GM18951 (cell line): Measurements from ENCODE around the gene DCTN5.

Experiments used
- POLR2A ChIP-seq: IDR thresholded peaks from 4 replicates; pipeline ENCODE4 v1.6.1; 2011; ENCODE audit warnings: mild to moderate bottlenecking; ENCODE audit not compliant: insufficient read length, insufficient read depth; ENCODE audit errors: extremely low read depth
- in situ Hi-C: fragments of 300-500 bp; cut with MboI; formaldehyde crosslinking; loops from one replicate; pipeline ENCODE4 v1.12.0; 2022; ENCODE audit warnings: low sequenced_read_pairs, mixed read lengths, inconsistent platforms; ENCODE audit not compliant: unreplicated experiment

Gene DCTN5

GRCh38 chr16:23694265-23694643 is 53.0 kb downstream of the DCTN5 start:
- in situ Hi-C loops, result no loop called here
- no peak for TF ChIP-seq POLR2A

- in situ Hi-C loops, result no loop called here
- TF ChIP-seq POLR2A, result no peak
Measured at GRCh38 chr16:23694644-23695373, 53.5 kb downstream of the DCTN5 start.

GRCh38 chr16:23695756-23696155 is 54.5 kb downstream of the DCTN5 start:
- no peak for TF ChIP-seq POLR2A
- in situ Hi-C loops, result no loop called here

- in situ Hi-C loops, result no loop called here
- TF ChIP-seq POLR2A, result no peak
Measured at GRCh38 chr16:23699100-23699499, 57.8 kb downstream of the DCTN5 start.

GRCh38 chr16:23700093-23700492 is 58.8 kb downstream of the DCTN5 start:
- in situ Hi-C loops, result no loop called here
- TF ChIP-seq POLR2A, result no peak

GRCh38 chr16:23700509-23700908 is 59.2 kb downstream of the DCTN5 start:
- in situ Hi-C loops, result no loop called here
- no peak for TF ChIP-seq POLR2A

GRCh38 chr16:23701045-23701444 is 59.8 kb downstream of the DCTN5 start:
- in situ Hi-C loops, result no loop called here
- TF ChIP-seq POLR2A, result no peak

- TF ChIP-seq POLR2A, result no peak
- in situ Hi-C loops, result no loop called here
Measured at GRCh38 chr16:23702951-23703350, 61.7 kb downstream of the DCTN5 start.

- in situ Hi-C loops, result no loop called here
- TF ChIP-seq POLR2A, result no peak
Measured at GRCh38 chr16:23704772-23705516, 63.7 kb downstream of the DCTN5 start.

GRCh38 chr16:23705517-23705902 is 64.2 kb downstream of the DCTN5 start:
- in situ Hi-C loops, result no loop called here
- TF ChIP-seq POLR2A, result no peak

GRCh38 chr16:23706439-23706838 is 65.2 kb downstream of the DCTN5 start:
- in situ Hi-C loops, result no loop called here
- no peak for TF ChIP-seq POLR2A

- no peak for TF ChIP-seq POLR2A
- in situ Hi-C loops, result no loop called here
Measured at GRCh38 chr16:23709536-23709935, 68.3 kb downstream of the DCTN5 start.

GRCh38 chr16:23710008-23710407 is 68.7 kb downstream of the DCTN5 start:
- no peak for TF ChIP-seq POLR2A

GRCh38 chr16:23710504-23710903 is 69.2 kb downstream of the DCTN5 start:
- in situ Hi-C loops, result no loop called here
- no peak for TF ChIP-seq POLR2A

More at GRCh38 chr16:23710008-23710407, 68.7 kb downstream of the DCTN5 start:
- in situ Hi-C loops, result no loop called here
